NCI-H1436 treated with DMSO at 0.1 percent for 48 hours (cell line): Measurements from ENCODE around the gene PPP1R9B.

Experiments used
- DNase-seq: peaks from one replicate; lab custom pipeline; 2025; lab: John Stamatoyannopoulos, UW

PPP1R9B gene

GRCh38 chr17:50103941-50104340 is 46.5 kb downstream of the PPP1R9B start:
- no peak for DNase-seq

DNA sequence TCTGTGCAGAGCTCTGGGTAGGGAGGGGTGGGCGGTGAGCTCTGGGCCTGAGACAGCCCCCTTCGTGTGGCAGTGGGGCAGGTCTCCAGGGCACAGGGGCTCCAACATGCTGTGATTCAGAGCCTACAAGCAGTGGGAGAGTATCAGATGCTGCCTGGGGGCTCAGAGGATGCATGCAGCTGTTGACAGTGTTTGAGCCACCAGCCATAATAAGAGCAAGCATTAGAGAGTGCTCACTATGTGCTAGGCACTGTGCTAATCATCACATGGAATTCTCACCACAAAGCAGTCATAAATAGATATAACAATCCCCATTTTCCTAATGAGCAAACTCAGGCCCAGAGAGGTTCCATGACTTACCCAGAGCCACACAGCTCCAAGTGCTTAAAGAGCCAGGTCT is 47.2 kb downstream of the PPP1R9B start:
- no peak for DNase-seq

GRCh38 chr17:50102164-50102991 is 48.1 kb downstream of the PPP1R9B start:
- DNase-seq: no peak

GRCh38 chr17:50101346-50102163 is 48.9 kb downstream of the PPP1R9B start:
- DNase-seq: no peak

DNA sequence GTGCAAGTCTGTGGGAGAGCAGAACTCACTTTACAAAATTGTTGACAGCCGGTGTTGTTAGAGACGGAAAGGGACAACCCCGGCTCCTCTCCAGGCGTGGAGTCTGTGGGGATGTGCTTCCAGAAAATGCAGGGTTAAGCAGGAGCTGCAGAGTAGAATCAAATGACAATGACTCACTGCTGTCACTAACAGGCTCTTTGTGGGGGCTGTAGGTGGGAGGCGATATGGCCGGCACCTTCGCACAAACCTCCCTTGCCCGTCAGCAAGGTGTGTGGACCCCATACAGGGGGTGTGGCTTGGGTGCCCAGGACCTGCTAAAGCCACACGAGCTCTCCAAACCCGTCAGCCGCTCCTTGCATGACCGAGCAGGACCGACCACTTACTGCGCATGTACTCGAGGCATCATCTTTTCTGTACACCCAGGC is 49.5 kb downstream of the PPP1R9B start:
- DNase-seq: no peak

DNA sequence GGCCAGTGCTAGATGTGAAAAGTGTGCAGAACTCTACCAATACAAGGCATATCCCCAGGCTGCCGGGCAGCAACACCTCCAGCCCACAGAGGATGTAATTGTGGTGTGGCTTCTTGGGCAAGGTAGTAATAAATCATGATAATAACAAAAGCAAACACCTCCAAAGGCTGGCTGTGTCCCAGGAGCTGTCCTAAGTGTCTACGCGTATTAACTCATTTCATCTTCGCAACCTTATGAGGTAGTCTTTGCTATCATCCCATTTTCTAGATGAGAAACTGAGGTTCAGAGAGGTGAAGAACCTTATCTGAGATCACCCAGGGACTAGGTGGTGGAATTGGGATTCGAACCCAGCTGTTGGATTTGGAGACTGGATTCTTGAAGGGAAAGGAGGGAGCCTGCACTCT is 50.0 kb downstream of the PPP1R9B start:
- DNase-seq: no peak

DNA sequence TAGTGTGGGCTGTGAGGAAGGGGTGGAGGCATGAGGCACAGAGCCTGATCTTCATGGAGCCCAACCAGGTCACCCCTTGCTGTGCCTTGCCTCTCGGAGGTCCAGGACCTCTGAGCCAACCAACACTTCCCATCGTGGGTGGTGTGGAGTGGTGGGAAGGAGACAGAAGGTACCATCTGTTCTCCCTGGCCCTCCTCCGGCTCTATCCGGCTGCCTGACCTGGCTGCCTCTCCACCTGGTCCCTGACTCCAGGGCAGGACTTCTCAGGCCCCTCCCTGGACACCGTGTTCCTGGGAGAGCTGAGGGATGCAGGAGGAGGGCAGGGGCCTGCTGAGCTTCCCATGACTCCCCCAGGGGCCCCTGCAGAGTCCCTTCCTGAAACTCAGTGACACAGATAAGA is 51.5 kb downstream of the PPP1R9B start:
- DNase-seq: no peak

DNA sequence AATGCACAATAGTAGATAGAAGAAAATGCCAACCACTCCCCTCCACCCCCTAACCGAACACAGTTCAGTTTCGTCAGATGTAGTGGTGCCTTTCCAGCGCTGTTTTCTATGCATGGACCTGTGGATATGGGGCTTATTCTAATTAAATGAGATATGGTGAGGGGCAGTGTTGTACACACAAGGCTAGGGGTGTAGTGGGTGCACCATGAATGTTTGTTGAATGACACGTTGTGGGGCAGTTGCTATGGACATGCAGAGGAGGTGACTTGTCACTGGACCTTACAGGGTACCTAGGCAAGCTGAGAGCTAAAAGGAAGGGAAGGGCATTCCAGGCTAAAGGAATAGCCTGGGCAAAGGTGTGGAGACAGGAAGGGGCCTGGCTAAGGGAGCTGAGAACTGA is 51.9 kb downstream of the PPP1R9B start:
- DNase-seq: no peak

- no peak for DNase-seq
These were observed 52.6 kb downstream of the PPP1R9B start for GRCh38 chr17:50097926-50098325.

GRCh38 chr17:50097455-50097854 is 53.0 kb downstream of the PPP1R9B start:
- DNase-seq: no peak

- DNase-seq: no peak
These were observed 53.7 kb downstream of the PPP1R9B start for GRCh38 chr17:50096758-50097157.

DNA sequence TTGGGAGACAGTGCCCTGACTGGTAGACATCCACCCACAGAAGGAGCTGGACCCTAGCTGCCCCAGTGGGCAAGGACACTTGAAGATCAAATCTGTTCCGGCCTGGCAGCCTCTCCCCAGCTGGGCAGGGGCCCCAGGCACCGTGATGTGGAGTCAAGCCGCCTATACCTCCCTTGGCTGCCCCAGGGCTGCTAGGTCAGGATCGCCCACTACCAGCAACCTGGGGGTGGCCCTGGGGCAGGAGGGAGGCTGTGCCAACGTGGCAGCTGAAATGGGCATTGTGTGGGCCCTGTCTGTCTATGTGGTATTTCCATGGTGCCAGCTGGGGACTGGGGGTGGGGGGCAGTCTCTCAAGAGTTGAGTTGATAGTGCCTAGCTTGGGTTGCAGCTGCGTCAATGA is 54.4 kb downstream of the PPP1R9B start:
- DNase-seq: no peak

DNA sequence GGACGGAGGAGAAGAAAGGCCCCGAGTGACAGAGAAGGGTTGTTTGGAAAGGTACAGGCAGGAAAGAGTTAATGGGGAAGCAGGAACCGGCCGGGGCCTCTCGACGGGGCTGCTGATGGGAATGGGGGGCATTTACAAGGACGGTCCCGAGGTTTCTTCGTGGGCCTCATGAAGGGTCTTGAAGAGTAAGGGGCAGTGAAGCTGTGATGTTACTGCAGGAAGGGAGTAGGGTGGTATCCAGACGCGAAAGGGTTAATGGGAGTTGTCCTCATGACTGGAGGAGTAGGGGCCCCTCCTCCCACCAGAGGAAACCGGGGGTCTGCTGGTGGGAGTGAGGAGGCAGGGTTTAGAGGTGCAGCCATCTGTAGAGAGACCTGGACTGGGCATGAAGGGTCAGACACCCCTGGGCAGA is 54.8 kb downstream of the PPP1R9B start:
- no peak for DNase-seq

DNA sequence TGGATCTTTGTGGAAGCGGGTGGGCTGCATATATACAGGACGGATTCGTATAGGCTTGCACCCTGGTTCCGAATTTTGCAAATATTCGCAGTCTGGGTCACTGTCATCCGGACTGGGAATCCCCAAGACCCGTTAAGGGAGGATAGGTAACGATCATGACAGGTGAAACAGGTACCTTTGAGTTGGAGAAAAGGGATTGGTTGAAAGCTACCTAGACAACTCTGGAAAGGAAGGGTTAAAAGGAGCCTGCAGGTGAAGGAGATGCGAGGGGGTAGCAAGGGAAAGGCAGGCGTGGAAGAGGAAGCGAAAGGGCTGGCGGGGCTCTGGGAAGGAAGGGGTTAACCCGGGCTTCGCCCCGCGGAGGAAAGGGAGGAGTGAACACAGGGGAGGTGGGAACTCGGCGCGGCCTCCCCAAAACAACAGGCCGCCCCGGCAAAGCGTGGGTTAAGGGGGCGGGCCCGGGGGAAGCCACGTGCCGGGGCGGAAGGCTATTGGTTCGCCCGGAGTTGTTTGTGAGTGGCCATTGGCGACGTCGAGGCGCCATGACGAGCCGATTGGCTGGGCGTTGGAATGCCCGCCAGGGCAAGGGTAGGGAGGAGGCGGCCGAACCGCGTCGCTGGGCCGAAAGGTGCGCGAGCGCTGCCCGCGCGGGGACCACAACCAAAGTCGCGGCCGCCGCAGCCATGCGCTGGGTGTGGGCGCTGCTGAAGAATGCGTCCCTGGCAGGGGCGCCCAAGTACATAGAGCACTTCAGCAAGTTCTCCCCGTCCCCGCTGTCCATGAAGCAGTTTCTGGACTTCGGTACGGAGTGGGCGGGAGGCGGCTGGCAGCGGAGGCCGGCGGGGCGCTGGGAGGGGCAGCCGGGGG is 55.5 kb downstream of the PPP1R9B start, which contains the start of gene PDK2:
TSS of gene PDK2 (plus strand) at position 599 of the 867 bp plus-strand sequence. CDS start at position 684, 85 bp downstream.
- DNase-seq: peak; percentile 78

DNA sequence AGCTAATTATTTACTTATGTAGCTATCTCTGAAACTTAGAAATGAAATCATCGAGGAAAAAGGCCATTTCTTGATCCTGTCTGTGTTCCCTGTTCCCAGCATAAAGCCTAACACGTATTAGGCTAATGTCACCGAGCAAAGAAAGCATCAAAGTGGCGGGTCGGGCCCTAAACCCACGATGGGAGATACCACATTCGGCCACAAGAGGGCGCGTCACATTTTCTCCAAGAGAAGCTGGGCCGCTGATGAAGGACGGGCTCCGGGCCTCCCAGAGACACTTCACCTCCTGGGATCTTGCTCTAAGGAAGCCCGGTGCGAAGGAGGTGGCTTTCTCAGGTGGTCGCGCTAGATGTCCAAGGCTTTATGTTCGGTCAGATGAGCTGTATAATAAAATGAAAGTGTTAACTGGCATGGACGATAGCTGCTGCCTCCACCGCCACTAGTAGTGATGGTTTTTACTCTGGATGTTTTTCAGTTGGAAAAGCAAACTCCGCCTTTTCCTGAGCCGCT is 56.2 kb downstream of the PPP1R9B start:
- DNase-seq: peak; percentile 74

DNA sequence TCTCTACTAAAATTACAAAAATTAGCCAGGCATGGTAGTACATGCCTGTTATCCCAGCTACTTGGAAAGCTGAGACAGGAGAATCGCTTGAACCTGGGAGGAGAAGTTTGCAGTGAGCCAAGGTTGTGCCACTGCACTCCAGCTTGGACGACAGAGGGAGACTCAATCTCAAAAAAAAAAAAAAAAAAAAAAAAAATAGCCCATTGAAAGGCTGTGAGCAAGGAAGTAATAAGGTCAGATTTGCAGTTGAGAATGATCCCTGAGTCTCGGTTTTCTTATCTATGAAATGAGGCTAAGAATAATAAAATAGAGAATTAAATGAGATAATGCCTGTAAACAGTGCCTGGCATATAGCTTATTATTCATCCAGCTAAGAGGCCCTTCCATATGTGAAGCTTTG is 56.7 kb downstream of the PPP1R9B start:
- no peak for DNase-seq

GRCh38 chr17:50093246-50093645 is 57.2 kb downstream of the PPP1R9B start:
- DNase-seq: no peak

GRCh38 chr17:50091918-50092285 is 58.6 kb downstream of the PPP1R9B start:
- no peak for DNase-seq

DNA sequence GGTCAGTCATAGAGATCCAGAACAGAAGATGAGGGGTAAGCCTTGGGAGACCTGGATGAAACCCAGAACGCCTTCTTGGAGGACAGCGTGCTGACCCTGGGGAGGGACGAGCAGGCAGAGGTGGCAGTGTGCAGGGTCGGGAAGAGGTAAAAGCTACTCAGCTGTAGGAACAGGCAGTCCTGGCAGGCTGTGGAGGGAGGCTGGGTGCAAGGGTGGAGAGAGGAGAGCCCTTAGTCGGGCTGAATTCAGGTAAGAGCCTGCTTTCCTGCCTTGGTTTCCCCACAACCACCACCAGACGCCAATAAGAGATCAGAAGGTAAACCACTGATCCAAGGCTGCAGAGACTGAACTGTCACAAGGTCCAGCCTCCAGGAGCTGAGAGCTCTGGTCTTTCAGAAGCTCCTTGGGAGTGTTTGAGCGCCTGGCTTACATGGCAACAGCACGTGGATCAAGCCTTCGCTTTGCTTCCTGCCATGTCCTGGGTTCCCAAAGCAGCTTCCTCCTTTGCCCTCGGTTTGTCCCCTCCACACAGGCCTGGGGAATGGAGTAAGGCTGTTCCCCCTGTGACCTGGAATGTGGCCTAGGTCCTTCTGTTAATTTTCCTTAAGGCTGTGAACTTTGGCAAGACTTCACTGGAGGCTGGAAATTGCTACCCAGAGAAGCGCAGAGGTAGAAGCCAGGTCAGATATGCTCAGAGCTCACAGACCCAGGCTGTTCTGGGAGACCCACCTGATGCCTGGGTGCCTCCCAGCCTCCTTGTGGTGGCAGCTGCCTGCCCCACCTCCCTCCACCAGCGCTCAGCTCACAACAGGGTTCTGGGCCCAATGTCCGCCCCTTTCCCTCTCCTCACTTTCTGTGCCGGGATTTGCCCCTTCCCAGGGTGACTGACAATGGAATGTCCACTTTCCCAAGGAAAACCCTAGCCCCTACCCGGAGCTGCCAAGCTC is 59.2 kb downstream of the PPP1R9B start:
- no peak for DNase-seq

DNA sequence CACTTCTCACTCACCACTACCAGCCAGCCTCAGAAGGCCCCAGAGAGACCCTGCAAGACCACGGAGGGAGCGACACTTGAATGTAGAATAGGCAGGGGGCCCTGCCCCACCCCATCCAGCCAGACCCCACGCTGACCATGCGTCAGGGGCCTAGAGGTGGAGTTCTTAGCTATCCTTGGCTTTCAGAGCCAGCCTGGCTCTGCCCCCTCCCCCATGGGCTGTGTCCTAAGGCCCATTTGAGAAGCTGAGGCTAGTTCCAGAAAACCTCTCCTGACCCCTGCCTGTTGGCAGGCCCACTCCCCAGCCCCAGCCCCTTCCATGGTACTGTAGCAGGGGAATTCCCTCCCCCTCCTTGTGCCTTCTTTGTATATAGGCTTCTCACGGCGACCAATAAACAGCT is 60.4 kb downstream of the PPP1R9B start:
- no peak for DNase-seq
